Epidermal melanocyte (primary cell): Measurements from ENCODE around the gene HIVEP3.

Source experiments
- DNase-seq: peaks from one replicate; pipeline ENCODE4 v3.0.0; 2011; ENCODE audit warnings: low spot score; ENCODE audit not compliant: insufficient read length

The HIVEP3 gene

GRCh38 chr1:41689558-41689981, 229.2 kb downstream of the HIVEP3 start:
- DNase-seq: no peak

- DNase-seq: no peak
Observed at GRCh38 chr1:41689139-41689538, 229.6 kb downstream of the HIVEP3 start.

DNA sequence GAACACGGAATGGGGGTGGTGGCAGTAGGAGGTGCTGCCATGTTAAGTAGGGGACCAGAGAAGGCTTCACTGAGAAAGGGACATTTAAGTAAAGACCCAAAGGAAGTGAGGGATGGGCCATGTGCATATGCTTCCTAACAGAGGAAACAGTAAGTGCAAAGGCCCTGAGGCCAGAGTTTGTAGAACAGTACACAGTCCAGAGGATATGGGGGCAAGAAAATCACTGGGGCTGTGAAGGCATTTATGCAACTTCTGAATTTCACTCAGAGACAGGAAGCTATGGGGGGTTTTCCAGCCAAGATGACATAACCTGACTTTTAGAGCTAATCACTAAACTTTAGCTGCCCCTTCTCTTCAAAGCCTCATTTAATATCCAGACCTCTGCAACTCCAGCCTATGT, 231.7 kb downstream of the HIVEP3 start:
- no peak for DNase-seq

- no peak for DNase-seq
Observed at GRCh38 chr1:41683681-41684500, 234.8 kb downstream of the HIVEP3 start.

- no peak for DNase-seq
Observed at GRCh38 chr1:41682845-41683625, 235.7 kb downstream of the HIVEP3 start.

GRCh38 chr1:41682149-41682548, 236.6 kb downstream of the HIVEP3 start:
- no peak for DNase-seq

DNA sequence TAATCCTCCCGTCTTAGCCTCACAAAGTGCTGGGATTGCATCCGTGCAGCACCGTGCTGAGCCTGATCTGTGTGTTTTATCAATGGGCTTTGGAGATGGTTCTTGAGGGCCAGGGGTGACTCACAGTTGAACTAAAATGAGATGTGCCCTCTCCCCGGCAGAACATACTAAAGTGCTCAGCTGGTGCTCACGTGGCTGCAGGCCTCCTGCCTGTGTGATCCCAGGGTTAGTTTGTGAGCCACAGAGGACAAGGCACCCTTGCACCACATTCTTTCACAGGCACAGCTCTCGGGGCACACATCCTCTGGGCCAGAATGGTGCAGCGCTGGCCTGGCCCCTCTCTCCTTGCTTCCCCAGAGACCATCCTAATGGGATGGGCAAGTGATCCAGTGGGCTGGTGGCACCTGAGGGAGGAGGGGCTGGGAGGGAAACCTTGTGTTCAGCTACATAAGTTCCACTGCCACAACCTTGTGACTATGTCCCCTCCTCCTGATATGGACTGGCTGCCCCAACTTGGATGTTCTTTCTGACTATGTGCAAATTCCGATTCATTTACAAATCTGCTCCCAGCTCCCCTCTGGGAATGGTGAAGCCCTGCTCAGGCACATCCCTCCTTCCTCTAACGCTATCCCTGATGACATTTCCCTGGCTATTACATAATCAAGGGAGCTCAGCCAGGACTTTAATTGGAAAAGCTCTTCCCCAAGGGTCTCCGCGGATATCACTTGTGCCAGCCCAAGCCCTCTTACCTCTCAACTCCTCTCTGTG, 237.2 kb downstream of the HIVEP3 start:
- DNase-seq: no peak

DNA sequence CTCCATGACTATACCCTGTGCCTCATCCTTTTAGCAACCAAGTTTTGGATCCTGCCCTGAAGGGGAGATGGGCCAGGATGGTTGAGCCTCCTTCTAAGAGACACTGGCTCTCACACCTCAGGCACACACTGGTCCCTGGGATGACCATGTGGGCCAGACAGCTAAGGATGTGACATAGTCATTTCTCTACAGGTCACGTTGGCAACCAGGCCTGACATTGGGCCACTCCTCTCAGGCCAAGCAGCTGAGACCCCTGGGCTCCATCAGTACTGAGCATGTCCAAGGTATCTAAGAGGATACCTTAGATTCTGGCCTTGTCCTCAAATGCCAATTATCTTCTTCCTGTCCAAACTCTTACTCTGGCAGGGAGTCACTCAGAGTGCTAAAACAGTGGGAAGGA, 238.7 kb downstream of the HIVEP3 start:
- DNase-seq: no peak

DNA sequence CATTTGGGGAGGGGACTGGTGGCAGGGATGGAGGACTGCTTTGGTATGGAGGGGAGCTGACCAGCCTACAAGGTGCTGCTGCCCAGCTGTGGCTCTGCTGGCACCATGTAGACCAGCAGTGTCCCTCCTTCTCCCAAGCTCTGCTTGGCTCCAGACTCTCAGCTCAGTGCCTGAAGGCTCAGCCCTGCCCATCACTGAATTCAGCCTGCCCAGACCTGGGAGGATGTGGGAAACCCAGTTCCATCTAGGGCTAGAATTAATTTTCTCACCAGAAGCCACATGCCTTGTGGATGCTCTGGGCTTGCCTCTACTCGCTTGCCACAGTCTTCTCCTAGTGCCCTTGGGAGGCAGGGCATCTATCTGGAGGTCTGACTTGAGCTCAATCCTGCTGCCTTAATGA, 239.2 kb downstream of the HIVEP3 start:
- no peak for DNase-seq

DNA sequence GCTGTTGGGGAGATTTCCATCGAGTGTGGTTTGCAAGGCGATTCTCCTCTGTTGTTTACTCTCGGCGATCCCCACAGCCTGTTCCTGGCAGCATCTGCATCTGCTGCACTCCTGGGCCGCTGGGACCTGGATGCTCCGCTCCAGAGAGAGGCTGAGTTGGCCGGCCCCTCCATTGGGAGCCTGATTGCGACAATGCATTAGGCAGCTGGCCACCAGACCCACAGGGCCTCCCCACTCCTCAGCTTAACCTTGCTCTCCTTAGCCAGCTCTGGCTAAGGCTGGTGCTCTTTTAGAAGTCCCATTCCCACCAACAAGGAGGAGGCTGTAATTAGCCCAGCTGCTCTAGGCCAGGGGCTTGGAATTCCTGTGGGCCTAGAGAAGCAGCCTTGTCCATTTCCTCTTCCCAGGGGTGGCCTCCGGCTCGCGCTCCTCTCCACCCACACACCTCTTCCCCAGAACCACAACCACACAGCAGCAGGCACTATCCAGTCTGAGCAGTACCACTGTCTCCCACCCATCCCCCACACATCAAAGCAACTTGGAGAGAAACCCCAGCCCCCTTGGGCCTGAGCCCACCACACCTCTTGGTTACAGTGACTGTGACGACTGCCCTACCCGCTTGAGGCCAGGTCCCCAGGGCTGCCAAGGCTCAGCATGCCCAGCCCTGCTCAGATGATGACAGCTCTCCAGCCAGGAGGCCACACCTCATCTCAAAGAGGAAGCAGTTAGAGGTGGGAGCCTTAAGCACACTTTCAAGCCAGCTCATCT, 240.4 kb downstream of the HIVEP3 start:
- no peak for DNase-seq

DNA sequence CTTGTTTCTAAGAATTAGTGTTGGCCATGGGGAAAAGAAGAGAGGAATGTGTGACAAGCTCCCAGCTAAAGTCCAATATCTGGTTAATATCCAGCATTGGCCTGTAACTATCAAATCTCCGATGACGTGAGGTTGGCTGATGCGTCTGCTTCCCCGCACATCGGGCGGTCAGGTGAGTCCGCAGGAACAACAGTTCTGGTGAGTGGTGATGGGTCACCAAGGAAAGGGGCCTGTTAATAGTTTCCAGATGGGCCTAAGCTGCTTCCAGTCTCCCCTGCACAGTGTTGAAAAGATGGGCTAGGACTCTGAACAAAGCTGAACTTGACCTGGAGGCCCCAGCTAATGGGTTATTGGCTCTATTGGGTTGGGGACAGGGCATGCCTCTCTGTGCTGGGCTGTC, 241.1 kb downstream of the HIVEP3 start:
- DNase-seq: no peak

DNA sequence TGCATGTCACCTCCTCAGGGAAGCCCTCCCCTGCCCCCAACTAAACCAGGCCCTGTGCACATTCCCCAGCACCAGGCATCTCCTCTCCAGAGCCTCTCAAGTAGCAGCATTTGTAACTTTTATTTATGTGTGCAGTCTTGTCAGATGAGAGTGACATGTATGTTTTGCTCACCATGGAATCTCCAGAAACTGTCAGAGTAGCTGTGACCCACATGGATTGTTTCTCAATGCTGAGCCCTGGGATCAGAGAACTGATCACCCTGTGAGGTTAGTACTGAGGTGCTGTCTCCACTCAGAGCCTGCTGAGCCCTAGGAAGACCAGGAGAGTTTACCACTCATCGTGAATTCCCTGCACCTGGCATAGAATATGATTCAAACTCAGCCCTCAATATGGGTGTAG, 243.3 kb downstream of the HIVEP3 start:
- no peak for DNase-seq

DNA sequence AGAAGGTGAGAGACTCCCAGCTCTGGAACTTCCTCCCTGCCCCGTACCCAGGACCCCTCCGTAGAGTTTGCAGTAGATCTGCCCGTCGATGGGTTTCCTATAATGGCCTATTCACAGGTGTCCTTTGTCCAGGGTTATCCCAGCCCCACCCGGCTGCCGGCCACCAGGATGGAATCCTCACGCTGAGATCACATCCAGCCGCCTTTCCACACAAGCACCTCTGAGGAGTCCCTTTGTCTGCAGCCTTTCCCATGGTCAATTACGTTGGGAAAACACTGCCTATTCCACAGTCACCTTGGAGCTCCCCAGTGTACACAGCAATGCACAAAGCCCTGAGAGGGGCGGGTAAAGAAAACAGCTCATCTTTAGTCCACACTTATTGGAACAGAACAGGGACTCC, 244.2 kb downstream of the HIVEP3 start:
- DNase-seq: no peak

GRCh38 chr1:41673806-41674205, 244.9 kb downstream of the HIVEP3 start:
- no peak for DNase-seq

DNA sequence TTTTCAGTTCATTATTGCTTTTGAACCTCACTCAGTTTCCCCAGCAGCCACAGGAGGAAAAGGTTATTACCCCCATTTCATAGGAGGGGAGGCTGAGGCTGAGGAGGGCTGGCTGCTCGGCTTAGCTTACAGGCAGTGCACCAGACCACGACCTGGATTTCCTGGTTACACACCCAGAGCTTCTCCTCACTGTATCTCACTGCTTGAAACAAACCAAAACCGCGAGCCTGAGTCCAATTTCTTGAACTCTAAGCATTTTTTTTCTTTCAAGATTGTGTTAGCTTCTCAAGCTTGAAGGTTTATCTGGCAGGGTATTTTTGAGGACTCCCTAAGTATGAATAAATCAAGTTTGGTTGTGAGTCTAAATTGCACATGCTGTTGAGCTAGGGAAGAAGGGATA, 245.3 kb downstream of the HIVEP3 start:
- no peak for DNase-seq

- DNase-seq: no peak
Observed at GRCh38 chr1:41672641-41673361, 245.9 kb downstream of the HIVEP3 start.

- DNase-seq: no peak
Observed at GRCh38 chr1:41672173-41672572, 246.5 kb downstream of the HIVEP3 start.

DNA sequence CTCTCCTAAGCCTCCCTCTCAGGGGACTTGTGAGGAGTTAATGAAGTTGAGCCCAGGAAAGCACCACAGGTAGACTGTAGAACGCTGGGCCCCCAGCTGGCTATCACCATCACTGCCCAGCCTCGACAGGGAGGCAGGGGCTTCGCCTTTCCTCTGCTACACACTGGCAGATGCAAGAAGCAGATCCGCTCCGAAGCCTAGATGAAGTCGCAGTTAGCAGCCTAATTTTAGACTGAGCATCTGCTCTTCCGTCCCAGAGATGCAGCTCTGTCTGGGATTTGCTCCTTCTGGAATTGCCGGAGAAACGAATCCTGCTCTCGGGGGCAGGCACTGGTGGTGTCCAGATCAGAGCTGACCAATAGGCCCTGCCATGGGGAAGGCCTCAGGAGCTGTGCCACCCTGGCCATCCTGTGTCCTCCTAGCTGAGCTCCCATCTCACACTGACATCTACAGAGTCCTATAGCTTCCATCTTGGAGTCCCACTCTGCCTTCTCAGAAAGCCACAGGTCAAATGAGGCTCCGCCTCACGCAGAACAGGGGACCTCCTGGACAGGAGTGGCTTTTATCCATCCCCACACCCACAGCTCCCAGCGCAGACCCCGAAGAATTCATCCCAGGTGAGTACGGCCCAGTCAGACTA, 247.5 kb downstream of the HIVEP3 start:
- DNase-seq: no peak

DNA sequence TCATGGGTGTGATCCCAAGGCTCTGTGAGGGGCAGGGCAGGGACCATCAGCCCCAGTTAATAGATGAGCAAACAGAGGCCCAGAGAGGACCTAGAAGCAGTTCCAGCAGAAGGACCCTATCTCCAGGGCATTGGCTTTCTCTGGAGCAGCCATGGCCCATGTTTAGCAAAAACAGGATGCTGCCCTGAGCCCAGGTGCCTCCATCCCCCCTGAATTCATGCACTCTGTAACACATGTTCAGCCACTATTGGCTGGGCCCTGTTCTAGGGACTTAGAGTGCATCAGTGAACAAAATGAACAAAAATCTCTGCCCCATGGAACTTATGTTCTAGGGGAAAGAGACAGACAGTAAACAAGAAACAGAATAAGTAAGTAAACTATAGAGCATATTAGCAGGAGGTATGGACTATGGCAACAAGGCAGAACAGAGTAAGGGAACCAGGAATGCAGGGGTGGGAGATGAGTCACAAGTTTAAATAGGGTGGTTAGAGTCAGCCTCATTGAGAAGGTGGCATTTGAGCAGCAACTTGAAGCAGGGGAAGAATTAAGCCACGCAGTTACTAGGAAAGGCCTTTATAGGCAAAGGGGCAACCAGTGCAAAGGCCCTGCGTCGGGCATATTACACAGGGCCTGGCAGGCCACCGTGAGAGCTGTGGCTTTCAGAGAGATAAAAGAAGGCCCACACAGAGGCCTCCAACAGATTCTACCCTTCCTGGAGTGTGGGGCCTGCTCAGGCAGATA, 248.3 kb downstream of the HIVEP3 start:
- DNase-seq: no peak
